GM08714 (cell line): Measurements from ENCODE around the gene TSPAN32.

ENCODE experiments used
- H3K4me3 ChIP-seq: fragments of 200-500 bp; sonication (Bioruptor generic); 2 replicates; pipeline ENCODE4 v1.5.1; 2014; ENCODE audit warnings: mild to moderate bottlenecking, low read length, inconsistent platforms
- ZNF274 ChIP-seq: IDR thresholded peaks from 2 replicates; pipeline ENCODE4 v1.6.1; 2012; ENCODE audit warnings: mild to moderate bottlenecking, low read depth, low read length

TSPAN32 gene

GRCh38 chr11:2309251-2310072 is 7.6 kb downstream of the TSPAN32 start:
- no peak overlapping the region for H3K4me3 ChIP-seq
- no peak for TF ChIP-seq ZNF274

DNA sequence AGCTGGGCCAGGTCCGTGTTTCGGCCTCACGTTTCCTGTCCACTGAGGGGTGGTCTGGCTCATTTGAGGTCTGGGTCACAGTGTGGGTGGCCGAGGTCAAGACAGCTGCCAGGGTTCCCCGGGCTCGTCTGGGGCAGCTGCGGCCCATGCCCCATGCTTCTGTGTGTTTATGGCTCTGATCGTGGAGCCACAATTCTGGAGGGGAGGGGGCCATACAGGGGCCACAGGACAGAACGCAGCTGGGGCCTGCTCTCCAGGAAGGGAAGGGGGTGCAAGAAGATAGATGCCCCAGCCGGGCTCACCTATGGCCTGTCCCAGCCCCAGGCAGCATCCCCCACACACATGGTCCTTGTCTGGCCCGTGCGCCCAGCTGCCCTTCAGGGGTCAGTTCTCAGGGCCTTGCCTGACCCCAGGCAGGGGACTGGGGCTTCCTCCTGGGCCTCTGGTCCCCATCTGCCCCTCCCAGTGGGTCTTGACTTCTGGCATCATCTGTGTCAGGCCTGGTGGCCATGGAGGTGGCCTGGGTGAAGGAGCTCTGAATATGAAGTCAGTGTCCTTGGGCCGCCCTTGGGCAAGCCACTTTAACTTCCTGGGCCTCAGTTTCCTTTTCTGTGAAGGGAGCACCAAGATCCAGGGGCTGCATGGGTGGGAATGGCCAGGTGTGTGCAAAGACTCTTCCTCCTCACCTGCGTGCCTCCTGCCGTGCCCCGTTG is 8.4 kb downstream of the TSPAN32 start:
- TF ChIP-seq ZNF274, result no peak
- no peak overlapping the region for H3K4me3 ChIP-seq

DNA sequence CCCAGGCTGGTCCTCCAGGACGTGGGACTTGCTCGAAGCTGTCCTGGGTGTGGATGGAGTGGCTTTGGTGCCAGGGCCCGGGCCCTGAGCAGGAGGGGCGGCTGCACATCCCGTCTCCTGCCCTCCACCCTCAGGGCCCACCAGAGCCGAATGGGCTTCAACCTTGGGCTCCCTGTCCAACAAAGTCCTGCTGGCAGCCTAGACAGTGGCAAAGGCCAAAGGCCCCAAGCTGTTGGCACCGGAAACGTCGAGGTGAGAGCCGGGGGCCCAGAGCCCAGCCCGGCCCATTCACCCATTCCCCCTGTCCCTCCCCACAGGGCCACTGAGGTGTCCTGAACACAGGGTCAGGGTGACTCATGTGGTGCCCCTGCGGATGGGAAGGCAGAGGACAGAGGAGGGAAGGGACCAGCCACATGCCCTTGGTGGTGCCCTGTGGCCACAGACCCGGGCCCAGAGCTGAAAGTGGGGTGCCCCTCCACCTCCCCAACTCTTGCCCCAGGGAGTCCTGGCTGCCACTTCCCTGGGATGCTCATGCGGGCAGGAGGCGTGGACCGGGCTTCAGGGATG is 9.1 kb downstream of the TSPAN32 start:
- no peak overlapping the region for H3K4me3 ChIP-seq
- TF ChIP-seq ZNF274, result no peak

GRCh38 chr11:2311353-2312133 is 9.7 kb downstream of the TSPAN32 start:
- TF ChIP-seq ZNF274, result no peak
- H3K4me3 ChIP-seq, result no peak overlapping the region

GRCh38 chr11:2312232-2313042 is 10.6 kb downstream of the TSPAN32 start:
- no peak for TF ChIP-seq ZNF274
- no peak overlapping the region for H3K4me3 ChIP-seq

DNA sequence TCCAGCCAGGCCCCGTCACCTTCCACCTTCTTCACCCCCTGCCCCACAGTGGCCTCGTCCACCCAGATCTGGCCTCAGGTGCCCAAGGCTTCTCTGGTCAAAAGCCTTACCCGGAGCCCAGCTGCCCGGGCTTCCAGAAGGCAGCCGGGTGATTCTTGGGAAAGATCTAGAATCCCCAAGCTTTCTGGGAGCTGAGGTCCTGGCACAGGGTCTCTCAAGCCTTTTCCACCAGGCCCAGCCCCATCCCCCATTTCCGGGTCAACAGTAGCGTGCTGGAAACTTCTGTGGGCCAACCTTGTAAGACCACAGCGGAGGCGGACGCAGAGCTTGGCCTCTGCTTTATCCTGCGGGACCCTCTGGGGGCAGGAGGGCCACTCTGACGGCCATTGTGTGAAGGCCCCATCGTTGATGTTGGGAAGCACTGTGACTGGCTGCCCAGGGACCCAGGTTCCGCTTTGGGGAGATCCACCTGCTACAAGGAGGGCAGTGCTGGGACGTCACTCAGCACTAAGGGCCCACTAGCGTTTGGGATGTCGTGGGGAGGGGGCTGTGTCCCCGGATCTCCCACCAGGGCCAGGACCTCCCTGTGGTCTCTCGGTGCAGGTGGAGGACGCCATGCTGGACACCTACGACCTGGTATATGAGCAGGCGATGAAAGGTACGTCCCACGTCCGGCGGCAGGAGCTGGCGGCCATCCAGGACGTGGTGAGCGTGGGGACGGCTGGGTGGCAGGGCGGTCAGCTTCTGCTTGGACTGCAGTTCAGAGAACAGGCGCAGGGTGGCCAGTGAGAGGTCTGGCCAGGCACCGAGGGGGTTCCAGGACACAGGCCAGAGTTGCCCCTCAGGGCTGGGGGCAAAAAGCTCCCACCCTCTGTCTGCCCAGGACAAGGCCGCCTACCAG is 11.5 kb downstream of the TSPAN32 start:
- no peak for TF ChIP-seq ZNF274
- no peak overlapping the region for H3K4me3 ChIP-seq

- TF ChIP-seq ZNF274, result no peak
- no peak overlapping the region for H3K4me3 ChIP-seq
These were observed 12.3 kb downstream of the TSPAN32 start for GRCh38 chr11:2314136-2314524.

- no peak for TF ChIP-seq ZNF274
These were observed 12.9 kb downstream of the TSPAN32 start for GRCh38 chr11:2314525-2315394.

GRCh38 chr11:2315395-2316168 is 13.8 kb downstream of the TSPAN32 start:
- H3K4me3 ChIP-seq, result no peak overlapping the region
- no peak for TF ChIP-seq ZNF274

More at GRCh38 chr11:2314525-2315394, 12.9 kb downstream of the TSPAN32 start:
- no peak overlapping the region for H3K4me3 ChIP-seq

- no peak overlapping the region for H3K4me3 ChIP-seq
- TF ChIP-seq ZNF274, result no peak
These were observed 14.6 kb downstream of the TSPAN32 start for GRCh38 chr11:2316169-2316962.
